Nephron progenitor cell (in vitro differentiated cells): ENCODE measurements around the gene TAS2R41.
A peak's percentile ranks its signal among the peaks of the same experiment; 100 is the strongest.

Experiments
- DNase-seq: peaks from one replicate; pipeline ENCODE4 v3.0.0; 2021
- H3K27ac Mint-ChIP-seq: 2 replicates; pipeline ENCODE4 v1.8.0; 2021; ENCODE audit warnings: mild to moderate bottlenecking, moderate library complexity, mixed read lengths
- H3K27me3 Mint-ChIP-seq: 2 replicates; pipeline ENCODE4 v1.8.0; 2021; ENCODE audit warnings: mild to moderate bottlenecking, low read depth, mixed read lengths; ENCODE audit not compliant: poor library complexity
- H3K36me3 Mint-ChIP-seq: 2 replicates; pipeline ENCODE4 v1.8.0; 2021; ENCODE audit warnings: low read depth, mixed read lengths
- H3K4me1 Mint-ChIP-seq: 2 replicates; pipeline ENCODE4 v1.8.0; 2021; ENCODE audit warnings: mixed read lengths
- H3K4me3 Mint-ChIP-seq: 2 replicates; pipeline ENCODE4 v1.8.0; 2021; ENCODE audit warnings: mild to moderate bottlenecking, moderate library complexity, mixed read lengths
- H3K9me3 Mint-ChIP-seq: 2 replicates; pipeline ENCODE4 v1.8.0; 2021; ENCODE audit warnings: mild to moderate bottlenecking, moderate library complexity, mixed read lengths
- TF ChIP-seq, protein P1 (sequence below): fragments of 200-600 bp; sonication (generic); IDR thresholded peaks from 2 replicates; pipeline ENCODE4 v1.5.0; 2021; ENCODE audit warnings: antibody characterized with exemption

TAS2R41 gene

GRCh38 chr7:143512488-143513340, 35.0 kb downstream of the TAS2R41 start:
- Mint-ChIP-seq H3K36me3 (no peaks in the 10 kb centered on the region), H3K9me3 (peaks cover 3% of the 10 kb centered on the region), H3K4me3 (no peak overlapping the region)

DNA sequence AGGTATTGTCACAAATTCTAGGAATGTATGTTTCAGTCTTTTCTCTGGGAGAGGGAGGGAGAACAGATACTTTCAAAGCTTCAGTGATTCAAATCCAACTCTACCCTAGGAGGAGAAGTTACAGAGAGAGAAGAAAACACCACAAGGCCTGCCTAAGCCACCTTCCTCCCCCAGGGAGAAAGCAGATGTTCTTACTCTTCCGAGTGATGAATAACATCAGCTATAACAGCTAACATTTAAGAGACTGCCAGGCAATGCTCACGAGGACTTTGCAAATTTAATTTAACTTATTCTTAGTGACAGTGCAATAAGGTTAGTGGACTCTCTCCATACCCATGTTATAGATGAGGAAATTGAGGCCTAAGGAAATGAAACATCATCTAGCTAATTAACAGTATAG, 36.8 kb downstream of the TAS2R41 start:
- H3K27me3 Mint-ChIP-seq = peaks cover 4% of the 10 kb centered on the region
- TF ChIP-seq, protein P1, sequence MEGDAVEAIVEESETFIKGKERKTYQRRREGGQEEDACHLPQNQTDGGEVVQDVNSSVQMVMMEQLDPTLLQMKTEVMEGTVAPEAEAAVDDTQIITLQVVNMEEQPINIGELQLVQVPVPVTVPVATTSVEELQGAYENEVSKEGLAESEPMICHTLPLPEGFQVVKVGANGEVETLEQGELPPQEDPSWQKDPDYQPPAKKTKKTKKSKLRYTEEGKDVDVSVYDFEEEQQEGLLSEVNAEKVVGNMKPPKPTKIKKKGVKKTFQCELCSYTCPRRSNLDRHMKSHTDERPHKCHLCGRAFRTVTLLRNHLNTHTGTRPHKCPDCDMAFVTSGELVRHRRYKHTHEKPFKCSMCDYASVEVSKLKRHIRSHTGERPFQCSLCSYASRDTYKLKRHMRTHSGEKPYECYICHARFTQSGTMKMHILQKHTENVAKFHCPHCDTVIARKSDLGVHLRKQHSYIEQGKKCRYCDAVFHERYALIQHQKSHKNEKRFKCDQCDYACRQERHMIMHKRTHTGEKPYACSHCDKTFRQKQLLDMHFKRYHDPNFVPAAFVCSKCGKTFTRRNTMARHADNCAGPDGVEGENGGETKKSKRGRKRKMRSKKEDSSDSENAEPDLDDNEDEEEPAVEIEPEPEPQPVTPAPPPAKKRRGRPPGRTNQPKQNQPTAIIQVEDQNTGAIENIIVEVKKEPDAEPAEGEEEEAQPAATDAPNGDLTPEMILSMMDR = no peak
- no peak overlapping the region for H3K27ac Mint-ChIP-seq
- H3K4me1 Mint-ChIP-seq = peaks cover 25% of the 10 kb centered on the region
- no peak for DNase-seq
- no peaks in the 10 kb centered on the region for H3K36me3 Mint-ChIP-seq
- peaks cover 3% of the 10 kb centered on the region for H3K9me3 Mint-ChIP-seq
- H3K4me3 Mint-ChIP-seq = no peak overlapping the region

More at GRCh38 chr7:143512488-143513340, 35.0 kb downstream of the TAS2R41 start:
- DNase-seq = no peak
- Mint-ChIP-seq H3K4me1 (peaks cover 9% of the 10 kb centered on the region), H3K27me3 (peaks cover 4% of the 10 kb centered on the region), H3K27ac (no peak overlapping the region)
- TF ChIP-seq, protein P1 = no peak

DNA sequence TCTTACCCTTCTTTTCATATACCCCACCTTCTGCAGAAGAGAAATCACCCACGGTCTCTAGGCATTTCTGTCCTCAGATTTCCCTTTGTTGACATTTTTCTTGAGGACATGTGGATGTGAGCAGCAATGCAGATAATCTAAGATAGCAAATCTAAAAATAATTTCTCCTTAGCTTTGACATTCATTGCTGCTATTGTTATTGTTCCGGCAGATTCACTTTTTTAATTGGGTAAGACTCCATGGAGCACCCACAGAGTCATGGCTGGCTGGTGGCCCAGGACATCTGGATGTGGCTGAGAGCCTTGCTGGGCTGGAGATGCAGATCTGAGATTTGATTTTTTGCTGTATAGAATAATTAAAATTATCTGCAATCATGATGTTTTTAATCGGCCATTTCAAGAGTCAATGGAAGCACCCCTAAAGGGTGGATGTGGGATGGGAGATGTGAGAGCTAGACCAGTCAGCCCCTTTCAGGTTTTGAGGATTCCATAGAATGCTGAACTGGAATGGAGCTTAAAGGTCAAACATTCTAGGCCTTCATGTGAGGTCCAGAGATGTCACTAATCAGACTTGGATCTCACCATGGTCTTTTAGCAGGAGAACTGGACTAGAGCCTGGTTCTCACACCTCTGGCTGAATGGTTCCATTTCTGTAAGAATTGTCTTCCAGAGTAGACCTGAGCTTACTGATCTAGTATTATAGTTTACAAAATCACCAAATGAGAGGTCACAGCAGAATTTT, 37.5 kb downstream of the TAS2R41 start:
- Mint-ChIP-seq H3K36me3 (no peaks in the 10 kb centered on the region), H3K4me1 (peaks cover 29% of the 10 kb centered on the region), H3K27ac (no peak overlapping the region), H3K4me3 (no peak overlapping the region), H3K9me3 (peaks cover 3% of the 10 kb centered on the region), H3K27me3 (peaks cover 4% of the 10 kb centered on the region)
- DNase-seq = no peak
- TF ChIP-seq, protein P1 = no peak

- no peak overlapping the region for H3K27ac Mint-ChIP-seq
- peaks cover 3% of the 10 kb centered on the region for H3K9me3 Mint-ChIP-seq
- H3K4me3 Mint-ChIP-seq = no peak overlapping the region
- DNase-seq = no peak
- peaks cover 4% of the 10 kb centered on the region for H3K27me3 Mint-ChIP-seq
- TF ChIP-seq, protein P1 = no peak
- H3K4me1 Mint-ChIP-seq = peaks cover 29% of the 10 kb centered on the region
- no peaks in the 10 kb centered on the region for H3K36me3 Mint-ChIP-seq
Measured at GRCh38 chr7:143516981-143517380, 39.3 kb downstream of the TAS2R41 start.

DNA sequence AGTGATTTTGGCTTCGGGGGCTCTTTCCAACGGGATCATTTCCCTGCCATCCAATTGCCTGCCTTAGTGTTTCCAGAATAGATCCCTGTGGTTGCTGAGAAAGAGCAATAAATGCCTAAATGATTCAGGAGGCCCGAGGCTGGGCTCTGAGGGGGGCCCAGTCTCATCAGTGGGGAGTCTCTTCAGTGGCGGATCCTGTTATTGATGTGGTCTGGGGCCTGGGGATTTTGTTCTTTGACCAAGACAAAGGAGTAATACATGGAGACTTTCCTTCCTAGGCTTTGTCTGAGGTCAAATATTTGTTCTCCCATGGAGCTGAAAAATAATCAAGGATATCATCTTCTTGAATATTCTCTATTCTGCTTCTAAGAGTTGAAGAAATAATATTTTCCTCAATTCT, 40.8 kb downstream of the TAS2R41 start:
- H3K4me3 Mint-ChIP-seq = no peak overlapping the region
- no peaks in the 10 kb centered on the region for H3K27me3 Mint-ChIP-seq
- H3K9me3 Mint-ChIP-seq = no peaks in the 10 kb centered on the region
- peaks cover 29% of the 10 kb centered on the region for H3K4me1 Mint-ChIP-seq
- peak overlapping the region; percentile 89 for H3K27ac Mint-ChIP-seq
- TF ChIP-seq, protein P1 = no peak
- DNase-seq = no peak
- H3K36me3 Mint-ChIP-seq = no peaks in the 10 kb centered on the region
